Osteocyte (in vitro differentiated cells): ENCODE results near the gene PRKCE. TPM values are rescaled to one million over a fixed set of nuclear protein-coding genes. Genes with fewer than 3 reads are reported as not detected.

Source experiments
- DNase-seq: peaks from one replicate; pipeline ENCODE4 v3.0.0; 2021; ENCODE audit warnings: mixed read lengths; ENCODE audit not compliant: unreplicated experiment; ENCODE audit errors: extremely low spot score
- H3K27ac Mint-ChIP-seq: one replicate; pipeline ENCODE4 v1.8.0; 2021; ENCODE audit warnings: mild to moderate bottlenecking, mixed read lengths; ENCODE audit not compliant: unreplicated experiment
- H3K27me3 Mint-ChIP-seq: one replicate; pipeline ENCODE4 v1.8.0; 2021; ENCODE audit warnings: mixed read lengths; ENCODE audit not compliant: unreplicated experiment
- H3K36me3 Mint-ChIP-seq: one replicate; pipeline ENCODE4 v1.8.0; 2021; ENCODE audit warnings: mixed read lengths; ENCODE audit not compliant: unreplicated experiment
- H3K4me1 Mint-ChIP-seq: one replicate; pipeline ENCODE4 v1.8.0; 2021; ENCODE audit warnings: mixed read lengths; ENCODE audit not compliant: unreplicated experiment
- H3K4me3 Mint-ChIP-seq: one replicate; pipeline ENCODE4 v1.8.0; 2021; ENCODE audit warnings: mild to moderate bottlenecking, moderate library complexity, mixed read lengths; ENCODE audit not compliant: unreplicated experiment
- H3K9me3 Mint-ChIP-seq: one replicate; pipeline ENCODE4 v1.8.0; 2021; ENCODE audit warnings: mixed read lengths; ENCODE audit not compliant: unreplicated experiment
- total RNA-seq: library from RNA; stranded (reverse); gene quantifications from 2 replicates; pipeline ENCODE4 v1.2.1, GENCODE V29; 2021
- TF ChIP-seq, protein P1 (sequence below): fragments of 200-600 bp; sonication (generic); IDR thresholded peaks from 2 replicates; pipeline ENCODE4 v1.5.0; 2021; ENCODE audit warnings: antibody characterized with exemption, mild to moderate bottlenecking, moderate library complexity

PRKCE gene
- total RNA-seq, 1 donor from 2014 or later: 13.8 TPM

DNA sequence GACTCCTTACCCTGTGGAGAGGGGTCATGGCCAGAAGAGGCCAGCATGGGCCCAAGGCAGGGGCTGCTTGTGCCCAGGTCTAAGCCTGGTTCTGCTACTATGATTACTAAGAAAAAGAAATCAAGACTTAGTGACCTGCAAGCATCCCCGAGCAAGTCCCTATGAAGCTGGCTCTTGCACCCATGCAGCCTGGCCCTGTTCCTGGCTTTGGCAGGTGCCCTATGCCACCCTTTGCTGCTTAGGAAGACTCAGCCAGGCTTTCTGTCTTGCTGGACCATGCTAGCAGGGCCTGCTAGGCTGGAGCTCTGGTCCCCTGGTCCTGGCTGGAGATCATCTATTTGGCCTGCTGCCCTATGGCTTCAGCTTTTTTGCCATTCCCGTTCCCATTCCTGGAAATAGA lies 336.4 kb downstream of the PRKCE start:
- no peak overlapping the region for H3K4me3 Mint-ChIP-seq
- peak; percentile 66 for DNase-seq
- peaks cover 10% of the 10 kb centered on the region for H3K4me1 Mint-ChIP-seq
- H3K36me3 Mint-ChIP-seq: peaks cover 7% of the 10 kb centered on the region
- H3K27me3 Mint-ChIP-seq: no peaks in the 10 kb centered on the region
- H3K27ac Mint-ChIP-seq: no peak overlapping the region
- no peaks in the 10 kb centered on the region for H3K9me3 Mint-ChIP-seq
- TF ChIP-seq, protein P1, sequence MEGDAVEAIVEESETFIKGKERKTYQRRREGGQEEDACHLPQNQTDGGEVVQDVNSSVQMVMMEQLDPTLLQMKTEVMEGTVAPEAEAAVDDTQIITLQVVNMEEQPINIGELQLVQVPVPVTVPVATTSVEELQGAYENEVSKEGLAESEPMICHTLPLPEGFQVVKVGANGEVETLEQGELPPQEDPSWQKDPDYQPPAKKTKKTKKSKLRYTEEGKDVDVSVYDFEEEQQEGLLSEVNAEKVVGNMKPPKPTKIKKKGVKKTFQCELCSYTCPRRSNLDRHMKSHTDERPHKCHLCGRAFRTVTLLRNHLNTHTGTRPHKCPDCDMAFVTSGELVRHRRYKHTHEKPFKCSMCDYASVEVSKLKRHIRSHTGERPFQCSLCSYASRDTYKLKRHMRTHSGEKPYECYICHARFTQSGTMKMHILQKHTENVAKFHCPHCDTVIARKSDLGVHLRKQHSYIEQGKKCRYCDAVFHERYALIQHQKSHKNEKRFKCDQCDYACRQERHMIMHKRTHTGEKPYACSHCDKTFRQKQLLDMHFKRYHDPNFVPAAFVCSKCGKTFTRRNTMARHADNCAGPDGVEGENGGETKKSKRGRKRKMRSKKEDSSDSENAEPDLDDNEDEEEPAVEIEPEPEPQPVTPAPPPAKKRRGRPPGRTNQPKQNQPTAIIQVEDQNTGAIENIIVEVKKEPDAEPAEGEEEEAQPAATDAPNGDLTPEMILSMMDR: no peak

DNA sequence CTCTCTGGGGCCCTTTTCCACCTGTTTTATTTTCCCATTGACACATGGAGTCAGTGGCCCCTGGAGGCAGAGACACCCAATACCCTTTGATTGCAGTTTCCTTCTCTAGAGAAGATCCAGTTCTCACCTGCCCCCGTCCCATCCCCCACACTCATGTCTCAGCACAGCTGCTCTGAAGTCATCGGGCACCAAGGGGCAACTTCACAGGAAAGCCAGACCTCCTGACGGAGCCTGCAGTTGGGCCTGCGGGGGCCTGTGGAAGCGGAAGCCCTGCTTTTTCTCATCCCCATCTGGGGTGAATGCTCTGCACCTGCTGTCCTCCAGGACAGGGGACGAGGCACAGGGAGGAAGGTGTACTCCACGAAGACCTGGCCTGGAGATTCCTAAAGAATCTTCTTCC lies 337.4 kb downstream of the PRKCE start:
- Mint-ChIP-seq H3K4me3 (no peak overlapping the region), H3K4me1 (peaks cover 14% of the 10 kb centered on the region), H3K9me3 (no peaks in the 10 kb centered on the region), H3K36me3 (peaks cover 7% of the 10 kb centered on the region), H3K27me3 (no peaks in the 10 kb centered on the region), H3K27ac (no peak overlapping the region)
- TF ChIP-seq, protein P1: no peak
- peak; percentile 78 for DNase-seq

DNA sequence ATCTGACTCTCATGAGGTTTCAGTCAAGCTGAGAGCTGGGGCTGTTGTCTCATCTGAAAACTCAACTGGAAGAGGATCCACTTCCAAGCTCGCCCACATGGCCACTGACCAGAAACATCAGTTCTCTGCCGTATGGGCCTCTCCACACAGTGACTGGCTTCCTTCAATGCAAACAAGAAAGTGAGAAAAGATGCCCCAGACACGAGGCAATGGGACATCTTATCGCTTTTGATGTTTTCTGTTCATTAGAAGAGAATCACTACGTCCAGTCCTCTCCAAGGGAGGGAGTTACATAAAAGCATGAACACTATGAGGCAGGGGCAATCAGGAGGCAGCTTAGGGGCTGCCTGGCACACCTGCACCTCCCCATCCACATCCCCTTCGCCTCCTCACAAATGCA lies 338.7 kb downstream of the PRKCE start:
- Mint-ChIP-seq H3K9me3 (no peaks in the 10 kb centered on the region), H3K27ac (no peak overlapping the region), H3K27me3 (no peaks in the 10 kb centered on the region), H3K36me3 (peaks cover 7% of the 10 kb centered on the region), H3K4me1 (peaks cover 14% of the 10 kb centered on the region), H3K4me3 (no peak overlapping the region)
- TF ChIP-seq, protein P1: no peak
- peak; percentile 30 for DNase-seq

DNA sequence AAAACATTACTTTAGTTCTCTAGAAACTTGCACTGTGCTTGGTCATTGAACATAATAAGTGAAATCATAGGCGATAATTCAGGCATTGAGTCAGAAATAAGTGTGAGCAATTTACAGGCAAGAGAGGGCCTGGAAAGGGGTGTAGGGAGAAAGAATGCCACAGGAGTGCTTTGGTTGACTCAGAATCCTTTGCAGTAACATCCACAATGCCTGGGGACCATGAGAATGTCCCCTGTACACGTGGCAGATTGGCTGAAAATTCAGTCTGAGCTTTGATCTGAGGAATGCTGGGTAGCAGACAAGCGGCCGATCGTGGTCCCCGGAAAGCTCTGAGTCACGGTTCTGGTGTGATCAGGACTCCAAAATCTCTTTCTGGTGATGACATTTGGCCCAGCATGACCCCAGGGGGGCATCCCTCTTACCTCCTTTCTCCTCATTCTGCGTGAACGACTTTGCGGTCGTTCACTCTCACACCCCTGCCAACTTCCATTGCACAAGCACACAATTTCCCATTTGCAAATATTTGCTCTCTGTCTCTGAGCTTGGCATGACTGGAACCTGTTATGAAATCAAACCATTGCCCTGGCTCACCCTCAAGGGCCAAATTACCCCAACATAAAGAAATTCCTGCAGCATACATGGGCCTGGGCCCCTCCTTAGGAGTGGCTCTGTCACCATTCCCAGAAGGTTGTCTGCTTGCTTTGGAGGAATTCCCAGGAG lies 340.7 kb downstream of the PRKCE start:
- H3K9me3 Mint-ChIP-seq: no peaks in the 10 kb centered on the region
- peaks cover 14% of the 10 kb centered on the region for H3K4me1 Mint-ChIP-seq
- peak; percentile 34 for DNase-seq
- TF ChIP-seq, protein P1: no peak
- H3K4me3 Mint-ChIP-seq: no peak overlapping the region
- H3K27ac Mint-ChIP-seq: no peak overlapping the region
- H3K36me3 Mint-ChIP-seq: peaks cover 3% of the 10 kb centered on the region
- H3K27me3 Mint-ChIP-seq: no peaks in the 10 kb centered on the region

DNA sequence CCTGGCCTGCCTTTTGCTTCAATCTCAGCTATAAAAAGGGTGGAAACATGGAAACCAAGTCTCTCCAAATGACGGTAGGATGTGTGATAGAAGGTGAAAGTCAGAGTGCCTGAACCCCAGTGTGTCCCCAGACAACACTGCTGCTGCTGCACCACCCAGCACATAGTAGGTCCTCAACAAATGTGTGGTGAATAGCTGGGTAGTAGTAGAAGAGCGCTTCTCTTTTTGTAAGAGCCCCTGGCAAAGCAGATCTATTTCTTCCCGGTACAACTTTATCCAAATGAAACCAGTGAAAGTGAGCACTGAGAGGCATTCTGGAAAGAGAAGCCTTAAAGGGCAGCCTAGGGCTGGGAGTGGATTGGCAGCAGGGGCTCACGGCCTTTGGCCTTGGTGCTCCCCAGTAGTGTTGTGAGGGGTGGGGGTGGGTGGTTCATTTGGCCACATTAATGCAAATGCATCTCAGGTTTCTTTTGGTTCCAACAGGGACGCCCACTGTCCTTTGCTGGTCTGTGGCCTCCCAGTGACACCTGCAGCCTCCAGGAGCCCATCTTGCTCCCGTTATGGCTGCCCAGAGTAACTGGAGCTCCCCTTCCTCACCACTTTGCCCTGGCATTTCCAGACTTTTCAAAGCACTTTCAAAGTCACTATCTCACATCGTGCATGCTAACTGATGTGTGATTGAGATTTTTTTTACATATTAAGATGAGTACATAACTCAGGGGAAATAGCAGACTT lies 341.4 kb downstream of the PRKCE start:
- H3K27ac Mint-ChIP-seq: no peak overlapping the region
- no peaks in the 10 kb centered on the region for H3K9me3 Mint-ChIP-seq
- peak; percentile 51 for DNase-seq
- peaks cover 14% of the 10 kb centered on the region for H3K4me1 Mint-ChIP-seq
- H3K4me3 Mint-ChIP-seq: no peak overlapping the region
- H3K36me3 Mint-ChIP-seq: peaks cover 3% of the 10 kb centered on the region
- TF ChIP-seq, protein P1: no peak
- H3K27me3 Mint-ChIP-seq: no peaks in the 10 kb centered on the region
